Measurements from ENCODE around the gene DPM1.

DPM1 gene

GRCh38 chr20:50924261-50924920 lies 33.9 kb downstream of the DPM1 start:
- peak; percentile 37 for DNase-seq (ENCODE audit: low read depth)
- TF ChIP-seq CTCF (conservative IDR thresholded peaks at IDR 0.05; ENCODE audit: low read depth, low read length): no peak
- H3K4me3 ChIP-seq (ENCODE audit: low read depth, low read length): no peak overlapping the region

GRCh38 chr20:50921803-50922501 lies 36.4 kb downstream of the DPM1 start:
- no peak for DNase-seq (ENCODE audit: low read depth)
- no peak overlapping the region for H3K4me3 ChIP-seq (ENCODE audit: low read depth, low read length)
- no peak for TF ChIP-seq CTCF (conservative IDR thresholded peaks at IDR 0.05; ENCODE audit: low read depth, low read length)

GRCh38 chr20:50920997-50921396 lies 37.3 kb downstream of the DPM1 start:
- peak; percentile 48 for DNase-seq (ENCODE audit: low read depth)
- TF ChIP-seq CTCF (conservative IDR thresholded peaks at IDR 0.05; ENCODE audit: low read depth, low read length): no peak
- no peak overlapping the region for H3K4me3 ChIP-seq (ENCODE audit: low read depth, low read length)

- TF ChIP-seq CTCF (conservative IDR thresholded peaks at IDR 0.05; ENCODE audit: low read depth, low read length): no peak
- peak; percentile 95 for DNase-seq (ENCODE audit: low read depth)
- H3K4me3 ChIP-seq (ENCODE audit: low read depth, low read length): no peak overlapping the region
These were observed 38.8 kb downstream of the DPM1 start for GRCh38 chr20:50919567-50919966.

- TF ChIP-seq CTCF (conservative IDR thresholded peaks at IDR 0.05; ENCODE audit: low read depth, low read length): no peak
- H3K4me3 ChIP-seq (ENCODE audit: low read depth, low read length): no peak overlapping the region
- peak; percentile 55 for DNase-seq (ENCODE audit: low read depth)
These were observed 39.9 kb downstream of the DPM1 start for GRCh38 chr20:50918403-50918802.

- no peak for DNase-seq (ENCODE audit: low read depth)
- no peak for TF ChIP-seq CTCF (conservative IDR thresholded peaks at IDR 0.05; ENCODE audit: low read depth, low read length)
- H3K4me3 ChIP-seq (ENCODE audit: low read depth, low read length): no peak overlapping the region
These were observed 41.4 kb downstream of the DPM1 start for GRCh38 chr20:50916934-50917333.

GRCh38 chr20:50916257-50916656 lies 42.1 kb downstream of the DPM1 start:
- DNase-seq (ENCODE audit: low read depth): peak; percentile 53
- no peak for TF ChIP-seq CTCF (conservative IDR thresholded peaks at IDR 0.05; ENCODE audit: low read depth, low read length)
- H3K4me3 ChIP-seq (ENCODE audit: low read depth, low read length): no peak overlapping the region

Data from choroid plexus epithelial cell (primary cell).